OCI-LY7 (cell line): ENCODE results near the gene SLC13A5.

Experiments
- EZH2phosphoT487 ChIP-seq: fragments of 200-600 bp; sonication (generic); IDR thresholded peaks from 2 replicates; pipeline ENCODE4 v1.6.1; 2018; ENCODE audit warnings: low read depth, borderline replicate concordance, mild to moderate bottlenecking, mixed run types, antibody characterized with exemption, low read length, moderate library complexity, mixed read lengths
- TF ChIP-seq, protein P1 (sequence below): fragments of 200-600 bp; sonication (generic); conservative IDR thresholded peaks from 2 replicates; pipeline ENCODE4 v1.5.1; 2014; ENCODE audit warnings: mild to moderate bottlenecking, antibody characterized with exemption, low read length, moderate library complexity, mixed read lengths

DNA sequence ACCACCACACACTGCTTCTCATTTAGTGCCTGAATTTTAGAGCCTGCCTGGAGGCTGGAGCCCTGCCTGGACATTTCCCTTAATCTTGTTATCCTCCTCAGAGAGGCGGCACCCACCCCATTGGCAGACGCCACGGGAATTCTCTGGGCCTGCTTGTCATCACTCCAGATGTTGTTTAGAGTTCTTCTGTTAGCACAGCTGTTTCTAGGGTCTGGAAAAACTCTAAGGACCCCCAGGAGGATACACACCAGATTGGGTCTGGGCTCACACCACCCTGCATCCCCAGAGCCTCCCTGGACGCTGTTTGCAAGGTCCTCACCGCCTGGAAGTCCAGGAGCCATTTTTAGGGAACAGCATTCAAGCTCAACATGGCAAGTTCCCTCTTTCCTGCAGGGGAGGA lies 42.1 kb upstream of the SLC13A5 start:
- no peak for TF ChIP-seq EZH2phosphoT487
- TF ChIP-seq, protein P1, sequence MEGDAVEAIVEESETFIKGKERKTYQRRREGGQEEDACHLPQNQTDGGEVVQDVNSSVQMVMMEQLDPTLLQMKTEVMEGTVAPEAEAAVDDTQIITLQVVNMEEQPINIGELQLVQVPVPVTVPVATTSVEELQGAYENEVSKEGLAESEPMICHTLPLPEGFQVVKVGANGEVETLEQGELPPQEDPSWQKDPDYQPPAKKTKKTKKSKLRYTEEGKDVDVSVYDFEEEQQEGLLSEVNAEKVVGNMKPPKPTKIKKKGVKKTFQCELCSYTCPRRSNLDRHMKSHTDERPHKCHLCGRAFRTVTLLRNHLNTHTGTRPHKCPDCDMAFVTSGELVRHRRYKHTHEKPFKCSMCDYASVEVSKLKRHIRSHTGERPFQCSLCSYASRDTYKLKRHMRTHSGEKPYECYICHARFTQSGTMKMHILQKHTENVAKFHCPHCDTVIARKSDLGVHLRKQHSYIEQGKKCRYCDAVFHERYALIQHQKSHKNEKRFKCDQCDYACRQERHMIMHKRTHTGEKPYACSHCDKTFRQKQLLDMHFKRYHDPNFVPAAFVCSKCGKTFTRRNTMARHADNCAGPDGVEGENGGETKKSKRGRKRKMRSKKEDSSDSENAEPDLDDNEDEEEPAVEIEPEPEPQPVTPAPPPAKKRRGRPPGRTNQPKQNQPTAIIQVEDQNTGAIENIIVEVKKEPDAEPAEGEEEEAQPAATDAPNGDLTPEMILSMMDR, result no peak
